Suppressor macrophage (primary cell): ENCODE measurements around the gene POLR2A.

Experiments used
- DNase-seq, 4 experiments: peaks; one replicate each; pipeline ENCODE4 v3.0.0-alpha.2; 2020 to 2022

Gene POLR2A

GRCh38 chr17:7508846-7509245 is 24.7 kb downstream of the POLR2A start:
- DNase-seq = no peak

- no peak for DNase-seq
Measured at GRCh38 chr17:7509937-7510336, 25.8 kb downstream of the POLR2A start.

GRCh38 chr17:7511108-7511507 is 26.9 kb downstream of the POLR2A start:
- DNase-seq = no peak

- no peak for DNase-seq
Measured at GRCh38 chr17:7512105-7512504, 27.9 kb downstream of the POLR2A start.

GRCh38 chr17:7512824-7513540 is 28.8 kb downstream of the POLR2A start:
- peak in 2 of 4 experiments; percentile 12 to 28 for DNase-seq

- DNase-seq = no peak
Measured at GRCh38 chr17:7513850-7514419, 29.8 kb downstream of the POLR2A start.

- DNase-seq = peak; percentile 71 to 88 (median 82)
Measured at GRCh38 chr17:7515911-7516610, 31.9 kb downstream of the POLR2A start.

GRCh38 chr17:7523033-7523432 is 38.9 kb downstream of the POLR2A start:
- peak; percentile 37 to 69 (median 58) for DNase-seq

- DNase-seq = no peak
Measured at GRCh38 chr17:7528842-7529241, 44.7 kb downstream of the POLR2A start.

GRCh38 chr17:7530023-7530900 is 46.1 kb downstream of the POLR2A start:
- no peak for DNase-seq

- DNase-seq = no peak
Measured at GRCh38 chr17:7538050-7538449, 53.9 kb downstream of the POLR2A start.

- no peak for DNase-seq
Measured at GRCh38 chr17:7538891-7539545, 54.9 kb downstream of the POLR2A start.

- DNase-seq = no peak
Measured at GRCh38 chr17:7541074-7541621, 57.0 kb downstream of the POLR2A start.

- DNase-seq = no peak
Measured at GRCh38 chr17:7544911-7545310, 60.7 kb downstream of the POLR2A start.

- peak; percentile 61 to 82 (median 68) for DNase-seq
Measured at GRCh38 chr17:7548585-7549400, 64.6 kb downstream of the POLR2A start, which contains the start of gene TNFSF12. Gene TNFSF12 (plus strand): TSS chr17:7549058. CDS start chr17:7549154, 96 bp downstream.
